Activated CD8-positive, alpha-beta memory T cell treated with anti-CD3 and anti-CD28 coated beads for 48 hours (primary cell): ENCODE data around the gene TPST2.

ENCODE experiments used
- DNase-seq, 3 experiments: peaks; one replicate each; pipeline ENCODE4 v3.0.0-alpha.2; 2020; ENCODE audit warnings: low read depth in 2 of 3, low spot score in 2 of 3

Gene TPST2

DNA sequence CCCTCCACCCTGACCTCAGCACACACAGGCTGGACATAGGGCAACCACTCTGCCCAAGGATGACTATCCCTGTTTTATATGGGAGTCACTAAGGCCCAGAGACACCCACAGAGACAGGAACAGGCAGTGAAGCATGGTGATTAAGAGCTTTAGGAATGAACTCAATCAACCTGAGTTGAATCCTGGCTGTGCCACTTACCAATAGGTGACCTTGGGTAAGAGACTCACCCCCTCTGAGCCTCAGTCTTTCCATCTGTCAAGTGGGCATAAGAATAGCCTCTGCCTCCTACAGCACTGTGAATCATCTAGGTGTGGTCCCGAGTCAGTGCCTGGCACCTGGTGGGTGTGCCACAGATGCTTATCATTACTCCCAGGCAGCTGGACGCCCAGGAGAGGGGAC lies 21.1 kb upstream of the TPST2 start:
- DNase-seq: no peak

DNA sequence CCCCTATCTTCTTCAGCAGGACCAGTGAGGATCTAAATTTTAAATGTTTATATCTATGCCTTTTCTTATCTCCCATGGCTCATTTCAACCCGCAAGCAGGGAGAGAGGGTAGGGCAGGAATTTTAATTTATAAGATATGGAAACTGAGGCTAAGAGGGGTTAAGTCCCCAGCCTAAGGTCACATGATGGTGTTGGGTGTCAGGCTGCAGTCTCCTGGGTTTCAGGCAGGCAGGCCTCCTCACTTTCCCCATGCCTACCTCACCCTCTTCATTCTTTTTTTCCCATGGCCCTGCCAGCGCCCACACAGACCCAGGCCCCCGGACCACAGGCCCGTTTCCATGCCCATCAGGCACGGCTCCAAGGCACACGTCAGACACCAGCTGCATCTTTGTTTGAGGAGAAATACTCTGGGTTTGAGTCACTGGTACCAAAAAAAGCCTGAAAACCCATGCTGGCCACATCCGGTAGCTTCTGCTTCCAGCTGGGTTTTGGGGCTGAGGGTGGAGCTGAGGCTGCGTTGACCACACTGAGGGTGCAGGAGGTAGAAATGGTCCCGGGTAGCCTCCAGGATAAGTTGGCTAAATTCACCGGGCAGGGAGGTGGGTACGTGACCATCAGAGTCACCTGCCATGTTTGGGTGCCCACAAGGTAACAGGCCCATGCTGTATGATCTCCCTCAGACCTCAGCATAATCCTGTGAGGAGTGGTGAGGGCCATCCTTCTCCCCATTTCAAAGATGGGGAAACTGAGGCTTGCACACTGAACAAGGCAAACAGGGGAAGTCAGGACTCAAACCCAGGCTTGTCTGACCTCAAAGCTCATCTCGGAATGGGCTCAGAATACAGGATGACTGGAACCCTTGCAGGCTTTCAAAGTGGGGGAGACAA lies 20.4 kb upstream of the TPST2 start:
- no peak for DNase-seq

DNA sequence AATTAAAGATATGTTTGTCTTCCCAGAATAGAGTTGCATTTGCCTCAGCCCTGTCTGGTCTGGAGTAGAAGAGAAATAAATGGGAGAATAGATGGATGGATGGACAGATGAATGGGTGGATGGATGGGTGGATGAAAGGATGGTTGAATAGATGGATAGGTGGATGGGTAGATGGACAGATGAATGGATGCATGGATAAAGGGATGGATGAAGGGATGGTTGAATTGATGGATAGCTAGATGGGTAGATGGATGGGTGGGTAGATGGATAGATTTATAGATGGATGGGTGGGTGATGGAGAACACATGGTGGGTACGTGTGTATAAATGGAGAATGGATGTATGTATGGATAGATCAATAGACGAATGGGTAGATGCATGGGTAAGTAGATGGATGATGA lies 19.4 kb upstream of the TPST2 start:
- no peak for DNase-seq

DNA sequence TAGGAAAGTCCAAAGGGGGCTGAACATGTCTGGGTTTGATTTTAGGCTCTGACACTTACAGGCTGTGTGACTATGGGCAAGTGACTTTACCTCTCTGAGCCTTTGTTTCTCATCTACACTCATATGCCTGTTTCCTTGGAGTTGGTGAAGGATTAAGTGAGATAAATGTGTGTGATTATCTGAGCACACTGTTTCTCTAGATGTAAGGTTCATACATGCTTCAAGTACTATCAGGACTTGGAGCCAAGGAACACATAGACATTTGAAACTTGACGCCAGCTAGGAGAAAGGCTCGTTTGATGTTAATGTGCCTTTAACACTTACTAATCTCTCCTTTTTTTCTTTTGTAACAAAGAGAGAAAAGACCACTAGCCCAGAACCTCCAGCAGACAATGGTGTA lies 18.2 kb upstream of the TPST2 start:
- no peak for DNase-seq

DNA sequence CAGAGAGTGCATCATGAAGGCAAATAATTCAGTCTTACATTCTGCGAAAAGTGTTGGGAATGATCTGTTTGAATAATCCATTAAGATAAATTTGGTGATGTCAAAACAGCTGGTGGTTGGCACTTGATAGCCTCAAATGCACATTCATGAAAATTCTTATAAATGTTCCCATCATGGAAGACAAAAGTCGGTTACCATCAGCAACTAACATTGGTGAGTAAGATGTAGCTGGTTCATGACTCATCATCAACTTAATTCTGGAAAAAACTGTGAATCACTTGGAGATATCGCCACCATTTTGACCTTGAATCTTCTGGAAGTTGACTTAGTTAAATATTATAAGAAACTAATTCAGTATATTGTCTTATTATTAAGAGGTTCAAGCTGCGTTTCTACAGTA lies 16.7 kb upstream of the TPST2 start:
- DNase-seq: no peak

DNA sequence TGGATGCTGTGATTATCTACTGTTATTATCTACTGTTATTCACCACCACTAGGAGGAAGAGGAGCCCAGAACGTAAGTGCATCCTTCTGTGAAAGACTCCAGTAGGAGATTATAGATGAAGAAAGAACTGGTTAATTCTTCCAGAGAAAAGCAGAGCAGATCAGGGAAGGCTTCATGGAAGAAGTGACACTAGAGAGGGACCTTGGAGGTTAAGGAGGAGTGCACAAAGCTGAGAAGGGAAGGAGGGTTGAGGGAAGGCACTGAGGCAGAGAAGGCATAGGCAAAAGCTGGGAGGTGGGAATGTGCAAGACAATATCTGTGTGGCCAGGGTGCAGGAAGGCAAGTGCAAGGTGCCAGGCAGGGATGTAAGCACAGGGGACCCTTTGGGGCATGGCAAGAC lies 14.4 kb upstream of the TPST2 start:
- no peak for DNase-seq

DNA sequence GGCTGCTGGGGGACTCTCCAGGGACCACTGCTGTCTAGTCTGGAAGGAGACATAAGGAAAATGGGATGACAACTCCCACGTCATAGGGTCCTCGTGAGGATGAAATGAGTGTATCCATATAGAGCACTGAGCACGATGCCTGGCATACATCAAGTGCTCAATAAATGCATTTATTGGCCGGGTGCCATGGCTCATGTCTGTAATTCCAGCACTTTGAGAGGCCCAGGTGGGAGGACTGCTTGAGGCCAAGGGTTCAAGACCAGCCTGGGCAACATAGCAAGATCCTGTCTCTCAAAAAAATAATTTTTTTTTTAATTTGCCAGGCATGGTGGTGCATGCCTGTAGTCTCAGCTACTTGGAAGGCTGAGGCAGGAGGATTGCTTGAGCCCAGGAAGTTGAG lies 12.2 kb upstream of the TPST2 start:
- no peak for DNase-seq

DNA sequence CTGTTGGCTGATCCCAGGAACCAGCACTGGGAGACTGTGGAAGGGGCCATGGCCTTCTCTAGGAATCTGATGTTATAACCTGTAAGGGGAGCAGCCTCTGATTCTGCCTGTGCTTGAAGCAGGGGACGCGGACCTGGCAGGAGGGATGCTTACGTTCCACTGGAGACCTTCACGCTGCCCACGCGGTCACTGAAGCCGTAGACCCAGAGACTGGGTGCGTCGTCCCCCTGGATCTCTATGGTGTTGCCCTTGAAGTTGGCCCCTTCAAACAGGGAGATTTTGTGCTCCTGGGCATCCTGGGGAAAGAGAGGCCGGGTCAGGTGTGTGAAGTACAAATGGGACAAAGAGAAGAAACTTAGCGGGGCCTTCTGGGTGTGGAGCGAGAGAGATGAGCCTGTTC lies 11.8 kb upstream of the TPST2 start:
- no peak for DNase-seq

DNA sequence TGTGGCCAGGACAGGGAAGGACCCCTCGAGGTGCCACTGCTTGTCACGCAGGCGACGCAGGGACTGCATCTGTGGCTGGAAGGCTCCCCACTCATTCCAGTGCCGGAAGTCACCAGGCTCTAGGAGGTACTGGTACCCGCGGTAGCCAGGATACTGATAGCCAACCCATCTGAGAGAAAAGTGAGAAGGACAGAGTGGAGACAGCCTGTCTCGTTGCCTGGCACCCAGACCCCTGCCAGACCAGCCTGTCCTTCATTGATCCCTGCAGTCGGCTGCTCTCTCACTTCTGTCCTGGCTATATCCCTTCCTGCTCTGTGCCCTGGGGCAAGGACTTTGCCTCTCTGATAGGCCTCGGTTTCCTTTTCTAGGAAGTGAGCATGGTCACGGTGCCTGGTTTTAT lies 9.6 kb upstream of the TPST2 start:
- DNase-seq: no peak

DNA sequence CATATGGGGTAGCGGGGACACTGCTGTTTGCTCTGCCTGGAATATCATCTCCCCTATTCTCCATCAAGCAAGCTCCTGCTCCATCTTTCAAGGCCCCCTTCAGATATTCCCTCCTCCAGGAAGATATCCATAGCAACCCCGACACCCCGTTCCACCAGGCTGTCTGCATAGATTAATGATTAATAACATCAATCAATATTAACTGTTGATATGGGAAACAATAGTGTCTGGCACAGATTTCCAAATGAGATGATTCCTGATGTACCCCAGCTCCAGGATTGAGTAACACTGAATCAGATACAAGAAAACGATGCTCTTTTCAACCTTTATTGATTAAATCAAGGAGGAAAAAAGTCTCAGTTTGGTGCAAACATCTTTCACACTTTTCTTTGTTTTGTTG lies 7.5 kb upstream of the TPST2 start:
- no peak for DNase-seq

DNA sequence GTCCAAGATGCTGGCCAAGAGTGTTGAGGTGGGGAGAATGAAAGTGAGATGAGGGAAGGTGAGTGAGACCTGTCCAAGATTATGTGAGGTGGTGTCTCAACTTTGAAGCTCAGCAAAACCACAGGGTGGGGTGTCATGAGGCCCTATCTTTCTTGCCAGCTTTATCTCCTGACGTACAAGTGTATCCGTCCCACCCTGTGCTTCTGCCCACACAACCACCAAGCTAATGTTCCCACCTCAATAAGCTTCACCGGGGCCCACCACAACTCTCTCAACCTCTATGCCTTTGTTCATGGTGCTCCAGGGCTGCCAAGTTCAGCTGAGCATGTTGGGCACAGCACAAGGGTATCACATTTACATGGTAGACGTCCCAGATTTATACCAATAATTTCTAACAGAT lies 7.1 kb upstream of the TPST2 start:
- DNase-seq: no peak

DNA sequence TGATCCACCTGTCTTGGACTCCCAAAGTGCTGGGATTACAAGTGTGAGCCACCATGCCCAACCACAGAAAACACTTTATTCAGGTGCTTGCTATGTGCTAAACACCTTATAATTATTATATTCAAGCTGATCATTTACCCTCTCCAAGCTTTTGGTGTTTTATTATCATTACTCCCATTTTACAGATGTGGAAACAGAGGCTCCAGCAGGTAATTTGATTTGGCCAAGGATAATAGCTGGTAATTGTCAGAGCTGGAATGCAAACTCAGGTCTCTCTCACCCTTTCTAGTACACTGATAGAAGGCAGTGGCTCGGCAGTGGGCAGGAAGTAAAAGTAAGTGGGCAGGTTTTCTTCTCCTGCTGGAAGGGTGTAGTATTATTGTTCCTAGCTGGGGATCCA lies 3.8 kb upstream of the TPST2 start:
- no peak for DNase-seq

DNA sequence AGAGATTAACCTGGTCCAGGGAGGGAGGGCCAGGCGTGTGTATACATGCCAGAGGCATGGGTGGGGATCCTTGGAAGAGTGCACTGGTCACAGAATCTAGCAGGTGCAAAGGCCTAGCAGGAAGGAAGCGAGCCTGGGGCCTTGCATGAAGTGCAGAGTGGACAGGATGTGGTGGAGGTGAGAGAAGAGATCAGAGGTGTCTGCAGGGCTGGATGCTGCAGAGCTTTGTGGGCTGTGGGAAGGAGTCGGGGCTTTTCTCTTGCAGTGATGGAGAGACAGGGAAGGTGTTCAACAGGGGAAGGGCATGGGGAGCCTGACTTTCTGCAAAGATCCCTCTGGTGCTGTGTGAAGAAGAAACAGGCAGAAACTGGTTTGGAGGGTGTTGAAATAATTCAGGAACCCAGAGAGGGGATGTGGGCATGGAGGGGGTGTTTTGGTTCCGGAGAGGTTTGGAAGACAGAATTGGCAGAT lies 2.5 kb upstream of the TPST2 start:
- DNase-seq: no peak

DNA sequence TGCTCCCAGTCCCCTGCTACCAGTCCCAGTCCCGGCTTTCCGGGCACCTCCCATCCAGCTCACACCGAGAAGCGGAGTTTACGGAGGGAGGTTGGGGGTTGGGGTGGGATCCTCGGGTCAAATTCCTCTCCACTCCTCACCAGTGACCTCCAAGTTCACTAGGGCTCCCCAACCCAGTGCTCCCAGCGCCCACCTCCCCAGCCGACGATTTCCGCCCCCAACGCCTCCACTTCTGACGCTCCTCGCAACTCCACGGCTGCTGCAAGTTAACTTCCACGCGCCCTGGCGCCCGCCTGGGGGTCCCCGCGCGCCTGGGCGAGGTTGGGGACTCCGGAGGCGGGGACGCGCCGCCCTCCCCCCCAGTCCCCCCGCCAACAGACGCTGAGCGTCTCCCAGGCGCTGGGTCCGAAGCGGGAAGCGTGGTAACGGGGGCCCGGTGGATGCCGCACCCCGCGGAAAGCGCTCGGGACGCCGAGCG lies 526 bp downstream of the TPST2 start:
- no peak for DNase-seq

DNA sequence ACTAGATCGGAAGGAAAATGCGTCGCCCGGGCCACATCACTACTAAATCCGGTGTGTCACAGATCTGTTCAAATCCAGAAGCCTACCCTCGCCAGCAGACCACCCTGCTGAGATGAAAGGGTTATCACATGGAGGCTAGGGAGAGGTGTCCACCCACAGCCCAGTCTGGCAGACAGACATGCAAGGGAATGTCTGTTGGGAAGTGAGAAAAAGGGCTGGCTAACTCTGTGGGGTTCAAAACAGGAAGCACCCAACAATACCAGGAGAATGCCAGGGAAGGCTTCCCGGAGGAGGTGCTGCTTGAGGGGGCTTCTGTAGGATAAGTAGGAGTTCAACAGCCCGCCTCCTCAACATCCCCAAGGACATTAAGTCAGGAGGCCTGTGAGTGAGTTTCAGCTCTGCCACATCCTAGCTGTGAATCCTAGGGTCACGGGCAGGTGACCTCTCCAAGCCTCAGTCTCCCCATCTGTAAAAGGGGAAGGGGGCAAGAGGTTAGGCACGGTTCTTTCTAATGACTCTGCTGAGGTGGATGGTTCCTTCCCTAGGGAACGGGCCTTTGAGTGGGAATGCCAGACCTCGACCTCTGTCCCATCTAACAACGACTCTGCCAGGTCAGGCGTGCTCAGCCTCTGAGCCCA lies 1.1 kb downstream of the TPST2 start:
- no peak for DNase-seq

DNA sequence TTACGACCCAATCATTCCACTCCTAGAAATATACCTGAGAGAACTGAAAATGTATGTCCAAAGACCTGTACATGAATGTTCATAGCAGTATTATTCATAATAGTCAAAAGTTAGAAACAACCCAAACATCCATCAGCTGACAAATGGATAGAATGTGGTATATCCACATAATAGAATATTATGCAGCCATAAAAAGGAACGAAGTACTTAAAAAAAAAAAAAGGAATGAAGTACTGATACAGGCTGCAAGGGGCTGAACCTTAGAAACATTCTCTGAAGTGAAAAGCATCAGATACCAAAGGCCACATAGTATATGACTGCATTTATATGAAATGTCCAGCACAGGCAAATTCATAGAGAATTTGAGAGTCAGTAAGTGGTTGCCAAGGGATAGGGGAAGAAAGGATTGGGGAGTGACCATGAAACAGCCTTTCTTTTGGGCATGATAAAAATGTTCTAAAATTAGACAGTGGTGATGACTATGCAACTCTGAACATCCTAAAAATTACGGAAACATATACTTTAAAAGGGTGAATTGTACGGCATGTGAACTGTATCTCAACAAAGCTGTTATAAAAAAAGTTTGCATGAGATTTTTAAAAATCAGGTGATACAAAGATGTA lies 1.8 kb downstream of the TPST2 start:
- no peak for DNase-seq

DNA sequence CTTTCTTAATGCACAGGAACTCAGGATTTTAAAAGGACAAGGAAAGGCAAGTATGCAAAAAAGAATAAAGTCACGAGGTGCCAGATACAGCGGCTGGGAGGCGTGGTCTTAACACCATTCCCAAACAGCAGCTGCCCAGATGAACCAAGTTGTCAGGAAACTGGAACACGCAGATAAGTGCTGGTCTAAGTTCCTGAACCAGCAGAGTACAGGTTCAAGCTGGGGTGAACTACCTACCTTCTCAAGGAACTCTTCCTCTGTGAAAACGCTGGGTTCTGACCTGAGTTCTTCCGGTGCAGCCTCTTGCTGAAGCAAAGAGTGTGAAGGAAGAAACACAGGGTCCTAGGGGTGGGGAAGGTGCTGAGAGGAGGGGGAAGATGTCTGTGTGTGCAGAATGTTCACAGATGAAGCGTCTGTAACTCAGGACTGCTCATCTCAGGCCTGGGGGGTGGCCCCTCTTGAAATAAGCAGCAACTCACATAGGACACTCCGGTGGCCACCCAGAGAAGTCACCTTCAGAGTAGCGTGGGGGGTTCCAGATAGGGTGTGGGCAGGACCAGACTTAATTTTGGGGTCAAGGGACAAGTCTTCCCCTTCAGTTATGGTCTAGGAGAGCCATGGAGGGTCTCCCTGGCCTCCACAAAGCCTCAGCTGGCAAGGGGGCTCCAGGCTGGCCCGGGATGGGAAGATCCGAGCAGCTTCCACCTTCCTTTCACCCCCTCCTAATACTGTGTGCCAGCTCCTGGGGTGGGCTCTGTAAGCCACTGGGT lies 3.2 kb downstream of the TPST2 start:
- DNase-seq: no peak

DNA sequence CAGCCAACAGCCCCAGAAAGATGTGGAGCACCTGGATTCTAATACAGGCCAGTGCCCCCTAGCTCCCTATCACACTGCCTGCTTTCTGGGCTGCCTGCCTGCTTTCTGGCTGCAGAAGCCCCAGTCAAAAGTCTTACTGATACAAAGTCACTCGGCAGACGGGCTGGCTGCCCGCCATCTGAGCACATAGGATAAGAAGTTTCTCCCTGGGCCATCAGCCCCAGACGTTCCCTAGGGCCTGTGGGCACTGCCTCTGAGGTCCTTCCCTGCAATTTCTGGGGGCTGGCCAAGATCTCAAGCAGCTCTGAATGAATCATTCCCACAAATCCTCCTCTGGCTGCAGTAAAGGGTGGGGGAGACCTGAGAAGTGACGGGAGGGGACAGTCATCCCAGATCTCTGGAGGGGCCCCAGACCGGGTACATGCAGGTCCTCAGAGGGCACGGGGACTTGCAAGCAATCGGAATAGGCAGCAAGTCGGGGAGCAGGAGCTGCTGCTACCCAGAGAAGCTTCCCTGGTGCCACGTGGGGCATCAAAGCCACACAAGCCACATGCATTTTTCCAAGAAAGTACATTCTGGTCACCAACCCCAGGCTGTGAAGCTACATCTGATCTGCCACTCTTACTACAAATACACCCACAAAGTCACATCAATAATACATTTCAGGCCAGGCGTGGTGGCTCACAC lies 4.7 kb downstream of the TPST2 start:
- DNase-seq: no peak

DNA sequence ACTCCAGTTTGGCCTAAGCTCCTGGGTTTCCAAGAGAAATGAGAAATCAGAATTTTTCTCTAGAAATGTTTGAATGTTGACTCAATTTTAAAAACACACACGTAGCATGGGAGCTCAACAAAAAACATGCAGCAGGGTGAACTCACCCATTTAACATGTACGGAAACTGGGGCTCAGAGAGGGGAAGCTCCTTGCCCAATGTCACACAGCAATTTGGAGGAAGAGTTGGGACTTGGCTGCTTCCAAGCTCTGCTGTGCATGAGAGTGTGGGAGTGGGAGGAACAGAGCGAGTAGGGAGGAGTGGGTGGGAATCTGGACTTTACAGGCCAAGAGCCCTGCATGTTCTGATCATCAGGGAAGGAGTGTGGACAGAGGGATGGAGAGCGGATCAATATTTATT lies 5.9 kb downstream of the TPST2 start:
- DNase-seq: no peak

DNA sequence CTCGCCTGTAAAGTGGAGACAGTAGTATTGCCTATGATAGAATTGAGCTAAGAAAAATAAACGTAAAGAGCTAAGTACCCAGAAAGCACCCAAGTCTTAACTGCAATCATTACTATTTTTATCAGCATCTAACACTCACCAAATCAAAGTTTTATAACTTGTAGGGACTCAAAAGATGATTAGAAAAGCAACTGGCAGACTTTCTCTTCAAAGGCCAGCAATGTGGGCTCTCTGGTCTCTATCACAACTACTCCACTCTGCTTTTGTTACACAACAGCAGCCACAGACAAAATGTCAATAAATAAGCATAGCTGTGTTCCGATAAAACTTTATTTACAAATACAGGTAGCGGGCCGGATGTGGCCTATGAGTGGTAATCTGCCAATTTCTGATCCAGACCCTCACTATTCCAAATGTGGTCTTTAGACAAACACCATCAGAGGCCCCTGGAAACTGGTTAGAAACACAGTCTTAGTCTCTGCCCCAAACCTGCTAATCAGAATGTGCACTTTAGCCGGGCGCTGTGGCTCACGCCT lies 8.2 kb downstream of the TPST2 start:
- DNase-seq: no peak

DNA sequence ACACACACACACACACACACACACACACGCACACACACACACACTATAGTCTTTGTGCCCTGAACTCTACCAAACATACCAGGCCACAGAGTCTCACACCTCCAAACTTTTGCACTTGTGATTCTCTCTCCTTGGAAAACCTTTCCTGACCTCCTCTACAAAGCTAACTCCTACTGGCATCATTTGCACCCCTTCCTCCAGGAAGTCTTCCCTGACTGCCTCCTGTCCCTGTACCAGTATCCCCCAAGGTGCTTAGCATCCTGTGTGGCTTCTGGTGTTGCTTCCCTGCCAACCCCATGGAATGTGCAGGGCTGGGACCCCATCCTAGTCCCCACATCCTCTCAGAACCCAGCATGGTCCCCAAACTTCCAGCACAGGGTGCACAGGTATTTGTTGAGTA lies 8.9 kb downstream of the TPST2 start:
- no peak for DNase-seq
